CD4-positive, alpha-beta T cell treated with Interferon gamma for 1 hour (primary cell): ENCODE results near the gene PRKG1.

Source experiments
- DNase-seq: peaks from one replicate; pipeline ENCODE4 v3.0.0-alpha.2; 2020

Gene PRKG1

DNA sequence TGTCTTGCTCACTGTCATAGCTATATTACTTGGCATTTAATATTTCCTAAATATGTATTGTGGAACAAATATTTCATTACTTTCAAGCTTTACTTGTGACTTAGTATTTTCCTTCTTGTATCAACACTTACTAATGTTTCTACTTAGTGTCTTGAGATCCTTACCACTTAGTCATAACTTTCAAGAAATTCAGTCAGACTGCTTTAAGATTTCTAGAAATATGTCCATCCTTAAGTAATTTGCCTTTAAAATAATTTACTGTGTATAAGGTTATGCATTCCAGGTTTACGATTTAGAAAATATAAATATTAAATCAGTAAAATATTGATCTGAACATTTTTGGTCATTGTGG is 712.4 kb downstream of the PRKG1 start:
- DNase-seq, result no peak

- DNase-seq, result no peak
Measured at GRCh38 chr10:51788273-51788672, 714.0 kb downstream of the PRKG1 start.

DNA sequence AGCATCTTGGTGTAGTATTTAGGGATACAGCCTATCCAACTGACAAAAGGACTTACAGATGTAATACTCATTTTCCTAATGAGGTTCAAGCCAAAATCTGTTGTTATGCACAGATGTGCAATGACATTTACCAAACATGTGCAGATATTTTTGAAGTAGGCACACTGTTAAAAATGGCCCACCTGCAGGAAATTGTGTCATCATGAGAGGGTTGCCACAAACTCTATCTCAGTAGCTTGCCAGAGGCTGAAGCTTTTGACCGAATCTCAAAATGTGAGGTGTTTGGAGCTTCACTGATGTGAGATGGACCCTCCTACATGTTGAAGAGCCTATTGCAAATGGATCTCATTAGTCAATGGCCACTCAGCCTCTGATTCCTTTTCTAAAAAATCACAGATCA is 714.8 kb downstream of the PRKG1 start:
- DNase-seq, result no peak

- no peak for DNase-seq
Measured at GRCh38 chr10:51789903-51790302, 715.6 kb downstream of the PRKG1 start.

- DNase-seq, result no peak
Measured at GRCh38 chr10:51792678-51793077, 718.4 kb downstream of the PRKG1 start.

DNA sequence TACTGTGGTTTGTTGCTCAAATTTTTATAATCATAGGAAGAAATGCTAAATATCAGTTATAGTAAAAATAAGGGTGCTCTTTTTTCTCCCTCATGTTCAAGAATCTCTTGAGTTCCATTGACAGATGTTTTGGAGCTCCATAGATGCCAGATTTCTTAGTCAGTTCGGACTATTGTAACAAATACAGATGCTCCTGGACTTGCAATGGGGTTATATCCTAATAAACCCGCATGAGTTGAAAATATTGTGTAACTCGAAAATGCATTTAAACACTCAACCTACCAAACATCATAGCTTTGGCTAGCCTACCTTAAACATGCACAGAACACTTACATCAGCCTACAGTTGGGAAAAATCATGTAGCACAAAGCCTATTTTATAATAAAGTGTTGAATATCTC is 725.8 kb downstream of the PRKG1 start:
- DNase-seq, result no peak

- DNase-seq, result no peak
Measured at GRCh38 chr10:51800725-51801424, 726.6 kb downstream of the PRKG1 start.

DNA sequence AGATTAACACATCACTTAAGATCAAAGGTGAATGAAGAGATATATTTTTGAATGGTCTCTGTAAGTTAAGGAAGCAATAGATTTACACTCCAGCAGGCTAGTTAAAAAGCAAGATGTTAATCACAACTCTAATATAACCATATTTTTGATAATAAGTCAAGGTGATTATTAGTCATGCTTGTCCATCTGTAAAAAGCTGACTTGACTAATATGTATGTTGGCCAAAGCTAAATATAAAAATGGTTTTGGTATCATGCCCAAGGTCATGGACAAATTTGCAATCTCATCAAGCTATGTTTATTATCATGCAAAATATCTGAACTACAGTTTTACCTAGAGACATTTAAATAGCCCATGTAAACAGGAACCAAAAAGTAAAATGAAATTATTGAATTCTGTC is 727.7 kb downstream of the PRKG1 start:
- DNase-seq, result no peak

- DNase-seq, result no peak
Measured at GRCh38 chr10:51804866-51805265, 730.6 kb downstream of the PRKG1 start.

DNA sequence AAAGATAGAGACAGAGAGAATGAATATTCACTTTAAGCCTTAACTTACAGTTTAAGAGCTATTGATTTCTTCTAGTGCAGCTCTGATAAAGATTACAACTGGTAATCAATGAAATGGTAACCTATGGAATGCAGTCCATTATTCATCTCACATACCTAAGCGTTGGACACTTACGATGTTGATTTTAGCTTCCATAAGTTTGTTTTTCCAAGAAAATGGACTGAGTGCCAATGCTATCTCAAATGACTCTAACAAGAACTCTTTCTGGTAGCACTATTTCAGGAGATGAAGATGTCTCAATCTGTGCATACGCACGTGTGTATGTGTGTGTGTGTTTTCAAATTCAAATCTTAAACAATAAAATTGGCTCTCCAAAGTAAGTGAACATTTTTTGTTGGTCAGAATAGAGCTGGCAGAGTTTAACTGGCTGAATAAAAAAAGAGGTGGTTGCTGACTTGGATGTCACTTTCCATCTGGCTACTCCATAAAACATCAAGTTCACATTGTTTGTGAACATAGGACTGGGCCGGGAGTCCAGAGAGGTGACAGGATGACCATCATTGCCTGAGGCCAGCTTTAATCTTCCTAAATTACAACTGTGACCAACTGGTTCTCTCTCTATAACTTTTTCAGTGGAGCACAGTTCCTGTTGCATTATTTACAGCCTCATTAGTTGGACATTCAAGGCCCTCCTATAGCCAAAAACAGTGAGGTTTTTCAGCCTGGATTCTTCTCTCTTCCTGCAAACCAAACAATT is 732.0 kb downstream of the PRKG1 start:
- no peak for DNase-seq

GRCh38 chr10:51808187-51808586 is 733.9 kb downstream of the PRKG1 start:
- DNase-seq, result no peak

DNA sequence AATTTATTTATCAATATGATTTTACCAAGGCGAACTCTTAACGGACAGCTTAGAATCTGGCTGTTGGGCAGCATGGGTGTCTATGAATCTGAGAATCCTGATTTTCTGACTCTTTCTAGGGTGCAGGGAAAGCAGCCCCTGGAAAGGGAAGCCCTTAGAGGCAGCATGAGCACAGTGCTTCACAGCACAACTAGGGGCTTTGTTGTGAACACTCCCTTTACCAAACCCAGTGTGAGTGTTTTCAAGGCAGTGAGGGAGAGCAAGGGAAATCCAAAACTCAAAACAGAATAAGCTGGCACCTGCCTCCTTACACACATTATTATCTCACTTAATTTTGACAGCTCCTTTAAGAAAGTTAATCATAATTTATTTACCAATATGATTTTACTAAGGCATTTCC is 741.4 kb downstream of the PRKG1 start:
- DNase-seq, result no peak

DNA sequence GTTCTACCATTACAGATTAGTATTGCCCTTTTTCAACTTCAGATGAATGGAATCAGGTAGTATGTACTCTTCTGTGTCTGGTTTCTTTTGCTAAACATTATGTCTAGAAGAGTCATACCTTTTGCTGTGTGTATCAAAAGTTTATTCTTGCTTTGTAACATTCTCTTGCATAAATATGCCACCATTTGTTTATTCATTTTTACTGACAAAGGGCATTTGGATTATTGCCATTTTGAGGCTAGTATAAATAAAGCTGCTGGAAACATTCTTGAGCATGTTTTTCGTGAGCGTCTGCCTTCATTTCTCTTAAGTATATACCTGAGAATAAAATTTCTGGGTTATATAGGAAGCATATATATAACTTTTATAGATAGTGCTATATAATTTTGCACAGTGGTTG is 746.8 kb downstream of the PRKG1 start:
- DNase-seq, result no peak

GRCh38 chr10:51821745-51822144 is 747.5 kb downstream of the PRKG1 start:
- DNase-seq, result no peak

DNA sequence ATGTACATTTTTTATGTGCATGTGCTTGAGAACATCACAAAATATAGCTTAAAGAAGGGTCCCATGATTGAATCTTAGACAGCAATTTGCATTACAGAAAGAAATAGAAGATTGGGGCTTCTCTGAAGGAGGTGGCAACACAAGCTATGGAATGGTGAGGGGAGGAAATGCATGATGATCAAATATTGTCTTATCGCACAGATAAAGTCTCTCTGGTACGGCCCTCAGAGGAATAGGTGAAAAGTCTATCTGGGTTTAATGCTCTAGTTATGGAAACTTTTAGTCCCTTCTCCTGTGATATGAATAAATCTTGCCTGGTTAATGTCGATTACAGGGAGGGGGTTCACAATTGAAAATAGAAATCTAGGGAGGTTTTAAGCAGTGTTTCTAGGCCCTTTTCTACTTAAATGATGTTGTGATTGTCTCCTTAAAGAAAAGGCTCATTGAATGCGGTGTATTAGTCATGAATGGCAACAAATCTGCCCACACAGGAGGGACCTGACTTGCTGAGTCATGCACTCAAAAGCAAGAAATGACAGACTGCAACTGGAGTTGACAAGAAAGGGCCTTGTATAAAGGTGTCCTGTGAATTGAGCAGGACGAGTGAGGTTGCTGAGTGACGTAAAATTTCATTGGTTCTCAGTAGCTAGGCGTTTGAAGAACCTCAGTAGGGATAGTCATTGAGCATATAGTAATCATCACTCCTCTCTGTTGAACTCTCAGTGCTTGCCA is 758.5 kb downstream of the PRKG1 start:
- no peak for DNase-seq

DNA sequence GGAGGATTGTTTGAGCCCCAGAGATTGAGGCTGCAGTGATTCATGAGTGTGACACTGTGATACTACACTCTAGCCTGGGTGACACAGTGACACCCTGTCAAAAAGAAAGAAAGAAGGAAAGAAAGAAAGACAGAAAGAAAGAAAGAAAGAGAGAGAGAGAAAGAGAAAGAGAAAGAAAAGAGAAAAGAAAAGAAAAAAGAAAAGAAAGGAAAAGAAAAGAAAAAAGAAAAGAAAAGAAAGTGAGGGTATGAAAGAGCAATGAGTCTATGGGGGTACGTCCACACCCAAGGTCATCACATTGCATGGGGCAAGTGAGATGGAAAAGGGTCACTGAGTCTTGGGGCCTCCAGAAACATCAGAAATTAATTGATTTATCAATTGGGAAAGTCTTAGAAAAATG is 760.3 kb downstream of the PRKG1 start:
- no peak for DNase-seq

GRCh38 chr10:51838471-51838870 is 764.2 kb downstream of the PRKG1 start:
- DNase-seq, result no peak

DNA sequence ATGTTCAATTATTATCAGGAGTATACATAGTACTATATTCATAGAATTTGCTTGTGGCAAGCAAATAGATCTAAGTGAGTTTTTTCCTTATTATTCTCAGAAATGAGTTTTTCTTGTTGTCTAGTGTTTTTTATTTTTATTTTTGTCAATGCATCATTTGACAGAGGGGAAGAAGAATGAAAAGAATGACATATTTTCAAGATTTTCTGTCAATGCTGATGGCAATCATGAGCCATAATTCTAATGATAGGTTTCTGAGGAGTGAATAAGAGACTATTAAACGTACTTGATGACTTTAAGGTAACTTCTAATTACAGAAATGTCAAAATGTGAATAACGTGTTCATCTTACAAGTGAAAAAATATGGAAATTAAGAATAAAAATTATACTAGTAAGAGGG is 769.7 kb downstream of the PRKG1 start:
- no peak for DNase-seq

GRCh38 chr10:51846856-51847506 is 772.7 kb downstream of the PRKG1 start:
- no peak for DNase-seq

DNA sequence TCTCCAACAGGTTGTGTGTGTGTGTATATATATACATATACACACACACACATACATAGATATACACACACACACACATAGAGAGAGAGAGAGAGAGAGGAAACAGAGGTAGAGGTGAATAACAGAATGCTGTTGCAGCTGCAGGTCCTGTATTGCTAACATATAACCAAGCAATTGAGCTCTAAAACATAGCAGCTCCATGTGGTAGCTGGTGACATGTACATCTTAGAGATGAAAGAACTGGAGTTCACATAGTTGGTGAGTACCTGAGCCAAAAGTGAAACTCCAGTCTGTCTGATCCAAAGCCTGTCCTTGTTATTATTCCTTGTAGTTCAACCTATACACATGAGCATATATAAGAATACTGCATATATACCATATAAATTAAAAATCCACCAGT is 778.0 kb downstream of the PRKG1 start:
- no peak for DNase-seq

DNA sequence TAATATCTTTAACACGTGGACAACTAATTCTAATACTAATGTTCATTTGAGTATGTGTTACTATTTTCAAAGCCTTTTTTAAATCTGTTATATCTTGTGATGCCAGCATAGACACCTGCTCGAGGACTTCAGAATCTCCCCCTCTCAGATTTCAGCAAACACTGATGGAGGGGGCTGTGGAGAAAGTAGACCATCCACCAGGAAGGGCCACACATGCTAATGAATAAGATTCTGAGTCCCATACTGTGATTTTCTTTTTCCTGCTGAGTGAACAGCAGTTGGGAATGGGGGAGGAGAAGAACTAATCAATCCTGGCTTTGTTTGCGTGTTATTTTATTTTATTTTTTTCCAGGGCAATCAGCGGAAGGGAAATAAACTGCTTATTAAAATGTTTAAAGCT is 783.0 kb downstream of the PRKG1 start:
- DNase-seq, result no peak

- no peak for DNase-seq
Measured at GRCh38 chr10:51860257-51860656, 786.0 kb downstream of the PRKG1 start.

- DNase-seq, result no peak
Measured at GRCh38 chr10:51861051-51861450, 786.8 kb downstream of the PRKG1 start.

GRCh38 chr10:51861731-51862130 is 787.4 kb downstream of the PRKG1 start:
- no peak for DNase-seq
